ENCODE data around the gene POPDC3. TPM values are rescaled to one million over a fixed set of nuclear protein-coding genes. Genes with fewer than 3 reads are reported as not detected.
"Not testable (repeated sequence)": the region's sequence is repeated elsewhere in the genome, so short reads cannot be mapped to it uniquely, and the experiment has no call there.

The POPDC3 gene
- total RNA-seq, 2 donors from 2014 or later = not detected

GRCh38 chr6:105189026-105189820, 9.4 kb upstream of the POPDC3 start:
- Mint-ChIP-seq H3K4me1 (ENCODE audit: low read depth in 2 of 2) (no peaks in the 10 kb centered on the region), H3K27ac (no peak overlapping the region)
- ATAC-seq = no peak

GRCh38 chr6:105188251-105188650, 8.4 kb upstream of the POPDC3 start:
- DNase-seq (ENCODE audit: low spot score) (no peak), ATAC-seq (no peak)
- peaks cover 23 to 26% of the 10 kb centered on the region in 2 donors for H3K27me3 Mint-ChIP-seq
- H3K4me1 Mint-ChIP-seq (ENCODE audit: low read depth in 2 of 2) = no peaks in the 10 kb centered on the region
- H3K36me3 Mint-ChIP-seq = no peaks in the 10 kb centered on the region
- H3K9me3 Mint-ChIP-seq = no peaks in the 10 kb centered on the region
- H3K4me3 Mint-ChIP-seq = no peak overlapping the region
- H3K27ac Mint-ChIP-seq = no peak overlapping the region

More at GRCh38 chr6:105189026-105189820, 9.4 kb upstream of the POPDC3 start:
- H3K4me3 Mint-ChIP-seq = no peak overlapping the region
- DNase-seq (ENCODE audit: low spot score) = no peak
- no peaks in the 10 kb centered on the region for H3K36me3 Mint-ChIP-seq
- H3K27me3 Mint-ChIP-seq = peaks cover 16 to 18% of the 10 kb centered on the region in 2 donors
- no peaks in the 10 kb centered on the region for H3K9me3 Mint-ChIP-seq

- ATAC-seq = no peak
- no peaks in the 10 kb centered on the region for H3K9me3 Mint-ChIP-seq
- DNase-seq (ENCODE audit: low spot score) = no peak
Measured at GRCh38 chr6:105186576-105186975, 6.8 kb upstream of the POPDC3 start.

GRCh38 chr6:105184921-105185320, 5.1 kb upstream of the POPDC3 start:
- Mint-ChIP-seq H3K4me3 (no peak overlapping the region), H3K36me3 (no peaks in the 10 kb centered on the region), H3K4me1 (ENCODE audit: low read depth in 2 of 2) (peaks cover 0 to 4% of the 10 kb centered on the region in 2 donors), H3K27ac (no peak overlapping the region), H3K9me3 (no peaks in the 10 kb centered on the region), H3K27me3 (peaks cover 44 to 51% of the 10 kb centered on the region in 2 donors)
- DNase-seq (ENCODE audit: low spot score) (no peak), ATAC-seq (no peak)

More at GRCh38 chr6:105186576-105186975, 6.8 kb upstream of the POPDC3 start:
- Mint-ChIP-seq H3K27ac (no peak overlapping the region), H3K4me3 (no peak overlapping the region), H3K36me3 (no peaks in the 10 kb centered on the region), H3K4me1 (ENCODE audit: low read depth in 2 of 2) (no peaks in the 10 kb centered on the region), H3K27me3 (peaks cover 31 to 36% of the 10 kb centered on the region in 2 donors)

GRCh38 chr6:105181981-105182515, 2.2 kb upstream of the POPDC3 start:
- ATAC-seq = no peak
- Mint-ChIP-seq H3K4me3 (no peak overlapping the region), H3K4me1 (ENCODE audit: low read depth in 2 of 2) (peaks cover 0 to 5% of the 10 kb centered on the region in 2 donors), H3K27ac (no peak overlapping the region), H3K36me3 (no peaks in the 10 kb centered on the region), H3K27me3 (peaks cover 50 to 66% of the 10 kb centered on the region in 2 donors), H3K9me3 (no peaks in the 10 kb centered on the region)
- DNase-seq (ENCODE audit: low spot score) = no peak

GRCh38 chr6:105178636-105179035, 1.2 kb downstream of the POPDC3 start:
- no peak for ATAC-seq
- no peaks in the 10 kb centered on the region for H3K36me3 Mint-ChIP-seq
- peaks cover 0 to 5% of the 10 kb centered on the region in 2 donors for H3K4me1 Mint-ChIP-seq (ENCODE audit: low read depth in 2 of 2)
- H3K4me3 Mint-ChIP-seq = no peak overlapping the region
- no peak overlapping the region for H3K27ac Mint-ChIP-seq
- H3K9me3 Mint-ChIP-seq = no peaks in the 10 kb centered on the region
- peaks cover 38 to 51% of the 10 kb centered on the region in 2 donors for H3K27me3 Mint-ChIP-seq
- no peak for DNase-seq (ENCODE audit: low spot score)

GRCh38 chr6:105178110-105178509, 1.7 kb downstream of the POPDC3 start:
- H3K27me3 Mint-ChIP-seq = peaks cover 39 to 51% of the 10 kb centered on the region in 2 donors
- H3K4me1 Mint-ChIP-seq (ENCODE audit: low read depth in 2 of 2) = peaks cover 0 to 5% of the 10 kb centered on the region in 2 donors
- no peak overlapping the region for H3K27ac Mint-ChIP-seq
- DNase-seq (ENCODE audit: low spot score) (no peak), ATAC-seq (no peak)
- H3K36me3 Mint-ChIP-seq = no peaks in the 10 kb centered on the region
- H3K4me3 Mint-ChIP-seq = no peak overlapping the region
- no peaks in the 10 kb centered on the region for H3K9me3 Mint-ChIP-seq

- ATAC-seq (no peak), DNase-seq (ENCODE audit: low spot score) (no peak)
- no peak overlapping the region for H3K27ac Mint-ChIP-seq
- H3K36me3 Mint-ChIP-seq = no peaks in the 10 kb centered on the region
- H3K9me3 Mint-ChIP-seq = no peaks in the 10 kb centered on the region
- H3K4me1 Mint-ChIP-seq (ENCODE audit: low read depth in 2 of 2) = peaks cover 0 to 5% of the 10 kb centered on the region in 2 donors
- peaks cover 39 to 47% of the 10 kb centered on the region in 2 donors for H3K27me3 Mint-ChIP-seq
- no peak overlapping the region for H3K4me3 Mint-ChIP-seq
Measured at GRCh38 chr6:105177556-105177955, 2.3 kb downstream of the POPDC3 start.

GRCh38 chr6:105174512-105174911, 5.3 kb downstream of the POPDC3 start:
- no peaks in the 10 kb centered on the region for H3K4me1 Mint-ChIP-seq (ENCODE audit: low read depth in 2 of 2)
- H3K27me3 Mint-ChIP-seq = peaks cover 27 to 44% of the 10 kb centered on the region in 2 donors
- no peak overlapping the region for H3K27ac Mint-ChIP-seq

GRCh38 chr6:105172515-105172914, 7.3 kb downstream of the POPDC3 start:
- H3K9me3 Mint-ChIP-seq, ATAC-seq: not testable (repeated sequence)
- peaks cover 24 to 44% of the 10 kb centered on the region in 2 donors for H3K27me3 Mint-ChIP-seq

More at GRCh38 chr6:105174512-105174911, 5.3 kb downstream of the POPDC3 start:
- Mint-ChIP-seq H3K36me3 (no peaks in the 10 kb centered on the region), H3K9me3 (no peaks in the 10 kb centered on the region), H3K4me3 (no peak overlapping the region)
- ATAC-seq = no peak
- no peak for DNase-seq (ENCODE audit: low spot score)

GRCh38 chr6:105170059-105170458, 9.8 kb downstream of the POPDC3 start:
- no peak for ATAC-seq
- Mint-ChIP-seq H3K4me3 (no peak overlapping the region), H3K9me3 (no peaks in the 10 kb centered on the region), H3K36me3 (no peaks in the 10 kb centered on the region), H3K27me3 (peaks cover 31 to 58% of the 10 kb centered on the region in 2 donors), H3K4me1 (ENCODE audit: low read depth in 2 of 2) (no peaks in the 10 kb centered on the region), H3K27ac (no peak overlapping the region)
- DNase-seq (ENCODE audit: low spot score) = no peak

More at GRCh38 chr6:105172515-105172914, 7.3 kb downstream of the POPDC3 start:
- not testable (repeated sequence) for H3K27ac Mint-ChIP-seq; DNase-seq (ENCODE audit: low spot score); H3K4me1 Mint-ChIP-seq (ENCODE audit: low read depth in 2 of 2); H3K4me3 Mint-ChIP-seq; H3K36me3 Mint-ChIP-seq

- ATAC-seq = no peak
Measured at GRCh38 chr6:105167914-105168313, 11.9 kb downstream of the POPDC3 start.

GRCh38 chr6:105164418-105164817, 15.4 kb downstream of the POPDC3 start:
- H3K27me3 Mint-ChIP-seq = peaks cover 29 to 48% of the 10 kb centered on the region in 2 donors

More at GRCh38 chr6:105167914-105168313, 11.9 kb downstream of the POPDC3 start:
- Mint-ChIP-seq H3K4me1 (ENCODE audit: low read depth in 2 of 2) (no peaks in the 10 kb centered on the region), H3K9me3 (no peaks in the 10 kb centered on the region), H3K36me3 (no peaks in the 10 kb centered on the region), H3K27ac (no peak overlapping the region), H3K4me3 (no peak overlapping the region), H3K27me3 (peaks cover 30 to 56% of the 10 kb centered on the region in 2 donors)
- no peak for DNase-seq (ENCODE audit: low spot score)

GRCh38 chr6:105163183-105163582, 16.6 kb downstream of the POPDC3 start:
- Mint-ChIP-seq H3K4me1 (ENCODE audit: low read depth in 2 of 2) (no peaks in the 10 kb centered on the region), H3K36me3 (no peaks in the 10 kb centered on the region), H3K9me3 (no peaks in the 10 kb centered on the region), H3K27ac (no peak overlapping the region), H3K27me3 (peaks cover 26 to 37% of the 10 kb centered on the region in 2 donors), H3K4me3 (no peak overlapping the region)
- DNase-seq (ENCODE audit: low spot score) = no peak
- ATAC-seq = no peak

More at GRCh38 chr6:105164418-105164817, 15.4 kb downstream of the POPDC3 start:
- H3K9me3 Mint-ChIP-seq = no peaks in the 10 kb centered on the region
- H3K36me3 Mint-ChIP-seq = no peaks in the 10 kb centered on the region
- no peak overlapping the region for H3K27ac Mint-ChIP-seq
- DNase-seq (ENCODE audit: low spot score) (no peak), ATAC-seq (no peak)
- H3K4me1 Mint-ChIP-seq (ENCODE audit: low read depth in 2 of 2) = no peaks in the 10 kb centered on the region
- no peak overlapping the region for H3K4me3 Mint-ChIP-seq

Measured in natural killer cell treated with Interleukin-12 subunit alpha and Interleukin-12 subunit beta and Interleukin-15 and Interleukin-18, amount 100 ng/mL, for 72 hours (primary cell).